KBM-7 (cell line): ENCODE measurements around the gene KLHL21.

Experiments used
- DNase-seq: peaks from one replicate; pipeline ENCODE4 v3.0.0-alpha.2; 2015
- in situ Hi-C: fragments of 300-500 bp; cut with MboI; formaldehyde crosslinking; loops from 2 replicates; pipeline ENCODE4 v1.14.3; 2020; ENCODE audit warnings: low sequenced_read_pairs, low pct_unique_long_range_greater_than_20kb, mixed read lengths

KLHL21 gene

DNA sequence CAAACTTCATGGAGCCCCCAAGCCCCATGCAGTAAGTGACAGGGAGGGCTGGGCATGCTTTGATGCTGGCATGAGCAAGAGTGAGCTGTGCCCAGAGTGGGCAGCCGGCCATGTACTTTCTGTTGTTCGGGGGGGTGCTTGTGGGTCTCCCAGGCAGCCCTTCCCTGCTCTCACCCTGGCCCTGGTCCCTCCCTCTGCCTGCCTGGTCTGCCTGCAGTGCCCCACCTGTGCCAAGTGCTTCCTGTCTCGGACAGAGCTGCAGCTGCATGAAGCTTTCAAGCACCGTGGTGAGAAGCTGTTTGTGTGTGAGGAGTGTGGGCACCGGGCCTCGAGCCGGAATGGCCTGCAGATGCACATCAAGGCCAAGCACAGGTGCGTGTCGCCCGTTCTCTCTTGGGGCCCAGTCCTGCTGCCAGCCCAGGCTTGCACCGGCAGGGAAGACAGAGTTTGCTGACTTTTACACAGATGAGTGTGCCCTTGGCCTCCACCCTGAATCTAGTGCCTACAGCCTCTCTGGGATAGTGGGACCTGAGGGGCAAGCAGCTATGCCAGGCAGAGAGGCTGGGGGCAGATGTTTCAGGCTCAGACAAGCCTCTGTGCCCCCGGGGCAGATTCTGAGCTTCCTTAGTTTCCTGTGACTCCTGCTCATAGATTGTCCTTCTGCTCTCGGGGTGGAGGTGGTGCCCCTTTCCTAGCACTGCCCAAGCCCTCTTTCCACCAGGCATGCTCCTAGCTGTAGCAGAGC lies 15.2 kb downstream of the KLHL21 start:
- in situ Hi-C loops: no loop called here
- DNase-seq: no peak

DNA sequence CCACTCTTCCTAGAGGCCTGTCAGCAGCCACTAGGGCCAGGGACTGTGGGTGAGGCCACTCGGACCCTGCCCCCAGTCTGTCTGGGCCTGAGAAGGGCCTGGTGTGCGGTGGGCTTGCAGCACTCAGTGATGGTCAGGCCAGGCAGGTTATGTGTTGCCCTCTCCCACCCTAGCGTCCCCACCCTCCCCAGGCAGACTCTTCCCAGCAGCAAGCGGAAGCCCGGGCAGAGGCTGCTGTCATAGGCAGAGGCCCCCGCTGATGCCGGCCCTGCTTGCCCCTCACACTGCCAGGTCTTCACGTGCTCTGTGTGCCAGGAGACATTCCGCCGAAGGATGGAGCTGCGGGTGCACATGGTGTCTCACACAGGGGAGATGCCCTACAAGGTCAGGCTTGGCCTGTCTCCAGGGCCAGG lies 16.3 kb downstream of the KLHL21 start:
- no peak for DNase-seq
- in situ Hi-C loops: no loop called here

DNA sequence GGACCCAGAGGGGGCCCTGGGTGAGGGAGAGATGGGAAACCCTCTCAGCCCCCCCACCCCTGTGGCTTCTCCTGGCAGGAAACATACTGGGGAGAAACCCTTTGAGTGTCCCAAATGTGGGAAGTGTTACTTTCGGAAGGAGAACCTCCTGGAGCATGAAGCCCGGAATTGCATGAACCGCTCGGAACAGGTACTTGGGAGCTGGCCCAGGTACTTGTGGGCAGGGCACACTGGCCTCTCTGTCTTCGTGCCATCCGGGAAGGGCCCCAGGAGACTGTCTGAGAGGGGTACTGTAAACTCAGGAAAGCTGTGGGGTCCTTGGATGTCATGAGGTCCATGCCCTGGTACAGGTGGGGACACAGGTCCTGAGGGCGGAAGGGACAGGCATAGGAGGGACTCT lies 16.8 kb downstream of the KLHL21 start:
- in situ Hi-C loops: no loop called here
- DNase-seq: no peak

DNA sequence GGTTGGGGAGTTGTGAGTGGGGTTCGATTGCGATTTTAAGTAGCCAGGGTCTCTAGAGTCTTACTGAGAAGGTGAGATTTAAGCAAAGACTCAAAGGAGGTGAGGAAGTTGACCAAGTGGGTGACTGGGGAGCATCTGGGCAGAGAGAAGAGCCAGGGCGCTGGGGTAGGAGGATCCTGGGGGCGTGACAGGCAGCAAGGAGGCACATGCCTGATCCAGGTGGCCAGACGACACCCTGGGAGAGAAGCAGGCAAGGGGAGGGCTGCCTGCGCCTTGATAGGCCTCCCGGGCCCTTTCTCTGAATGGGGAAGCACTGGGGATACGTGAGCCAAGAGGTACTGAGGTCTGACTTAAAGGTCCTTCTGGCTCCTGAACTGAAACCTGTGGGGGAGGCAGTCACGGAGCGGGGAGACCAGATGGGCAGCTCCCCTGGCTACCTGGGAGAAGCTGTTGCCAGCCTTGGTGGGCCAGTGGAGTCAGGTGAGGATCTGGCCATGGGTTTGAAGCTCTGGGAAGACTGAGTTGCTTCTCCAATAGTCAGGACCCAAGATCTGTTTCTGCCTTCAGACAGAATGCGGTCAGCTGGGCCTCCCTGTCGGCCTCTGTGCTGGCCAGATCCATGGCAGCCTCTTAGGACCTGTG lies 17.5 kb downstream of the KLHL21 start:
- no peak for DNase-seq
- in situ Hi-C loops: no loop called here

- DNase-seq: no peak
- in situ Hi-C loops: no loop called here
These were observed 18.3 kb downstream of the KLHL21 start for GRCh38 chr1:6584126-6585080.

DNA sequence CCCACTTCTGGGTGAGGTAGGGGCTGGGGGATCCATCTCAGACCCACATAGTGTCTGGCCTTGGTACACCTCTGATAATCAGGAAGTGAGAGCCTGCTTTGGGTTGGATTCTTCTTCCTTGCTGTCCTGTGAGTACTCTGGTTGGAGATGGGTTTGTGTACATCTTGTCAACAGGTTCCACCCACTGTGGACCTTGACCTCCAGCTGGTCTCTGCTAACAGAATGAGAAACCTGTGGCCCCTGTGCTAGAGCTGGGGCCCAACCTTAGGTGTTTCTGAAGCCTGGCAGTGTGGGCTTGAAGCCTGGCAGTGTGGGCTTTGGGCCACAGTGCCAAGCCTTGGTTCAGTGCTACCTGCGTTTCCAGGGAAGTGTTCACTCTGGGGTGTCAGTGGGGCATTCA lies 20.3 kb downstream of the KLHL21 start:
- in situ Hi-C loops: no loop called here
- no peak for DNase-seq

DNA sequence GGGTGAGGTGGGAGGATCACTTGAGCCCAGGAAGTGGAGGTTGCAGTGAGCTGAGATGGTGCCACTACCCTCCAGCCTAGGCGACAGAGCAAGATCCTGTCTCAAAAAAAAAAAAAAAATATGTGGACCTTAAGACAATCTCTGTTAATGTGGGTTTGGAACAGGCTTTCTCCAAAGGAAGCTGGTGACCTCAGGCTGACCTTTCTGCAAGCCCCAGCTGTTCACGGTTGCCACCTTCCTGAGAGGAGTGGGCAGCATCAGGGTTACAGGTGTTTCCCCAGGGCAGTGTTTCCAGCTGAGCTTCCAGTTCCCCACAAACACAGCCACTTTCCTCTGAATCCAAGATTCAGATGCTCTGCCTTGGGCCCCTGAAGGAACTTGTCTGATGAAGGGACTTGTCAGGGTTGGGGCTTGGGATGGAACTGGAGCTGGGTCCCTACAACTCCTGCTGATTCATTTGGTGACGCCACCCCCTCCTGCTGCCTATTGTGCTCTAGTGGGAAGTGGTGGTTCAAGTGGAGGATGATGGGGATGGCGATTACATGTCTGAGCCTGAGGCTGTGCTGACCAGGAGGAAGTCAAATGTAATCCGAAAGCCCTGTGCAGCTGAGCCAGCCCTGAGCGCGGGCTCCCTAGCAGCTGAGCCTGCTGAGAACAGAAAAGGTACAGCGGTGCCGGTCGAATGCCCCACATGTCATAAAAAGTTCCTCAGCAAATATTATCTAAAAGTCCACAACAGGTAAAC lies 20.9 kb downstream of the KLHL21 start:
- peak; percentile 77 for DNase-seq
- in situ Hi-C loops: no loop called here

GRCh38 chr1:6580593-6581409 lies 21.9 kb downstream of the KLHL21 start:
- peak; percentile 73 for DNase-seq
- in situ Hi-C loops: no loop called here

- in situ Hi-C loops: no loop called here
- peak; percentile 60 for DNase-seq
These were observed 22.5 kb downstream of the KLHL21 start for GRCh38 chr1:6580119-6580592.

- DNase-seq: peak; percentile 96
- in situ Hi-C loops: no loop called here
These were observed 23.1 kb downstream of the KLHL21 start, which contains the start of gene ZBTB48 for GRCh38 chr1:6579374-6580118. ZBTB48 (plus strand) TSS chr1:6579994; CDS start chr1:6580610, 616 bp downstream.

DNA sequence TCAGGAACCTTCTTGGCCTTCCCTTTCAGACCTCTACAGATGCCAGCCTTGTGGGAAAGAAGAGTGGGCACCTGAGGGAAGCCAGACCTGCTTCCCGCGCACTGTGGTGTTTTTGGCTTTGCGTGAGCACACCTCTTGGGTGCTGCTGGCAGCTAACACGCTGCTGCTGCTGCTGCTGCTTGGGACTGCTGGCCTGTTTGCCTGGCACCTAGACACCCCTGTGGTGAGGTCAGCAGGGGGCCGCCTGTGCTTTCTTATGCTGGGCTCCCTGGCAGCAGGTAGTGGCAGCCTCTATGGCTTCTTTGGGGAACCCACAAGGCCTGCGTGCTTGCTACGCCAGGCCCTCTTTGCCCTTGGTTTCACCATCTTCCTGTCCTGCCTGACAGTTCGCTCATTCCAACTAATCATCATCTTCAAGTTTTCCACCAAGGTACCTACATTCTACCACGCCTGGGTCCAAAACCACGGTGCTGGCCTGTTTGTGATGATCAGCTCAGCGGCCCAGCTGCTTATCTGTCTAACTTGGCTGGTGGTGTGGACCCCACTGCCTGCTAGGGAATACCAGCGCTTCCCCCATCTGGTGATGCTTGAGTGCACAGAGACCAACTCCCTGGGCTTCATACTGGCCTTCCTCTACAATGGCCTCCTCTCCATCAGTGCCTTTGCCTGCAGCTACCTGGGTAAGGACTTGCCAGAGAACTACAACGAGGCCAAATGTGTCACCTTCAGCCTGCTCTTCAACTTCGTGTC lies 23.9 kb downstream of the KLHL21 start:
- no peak for DNase-seq
- in situ Hi-C loops: no loop called here

GRCh38 chr1:6577831-6578525 lies 24.7 kb downstream of the KLHL21 start:
- in situ Hi-C loops: no loop called here
- no peak for DNase-seq

GRCh38 chr1:6574818-6575217 lies 27.9 kb downstream of the KLHL21 start:
- in situ Hi-C loops: no loop called here
- no peak for DNase-seq

DNA sequence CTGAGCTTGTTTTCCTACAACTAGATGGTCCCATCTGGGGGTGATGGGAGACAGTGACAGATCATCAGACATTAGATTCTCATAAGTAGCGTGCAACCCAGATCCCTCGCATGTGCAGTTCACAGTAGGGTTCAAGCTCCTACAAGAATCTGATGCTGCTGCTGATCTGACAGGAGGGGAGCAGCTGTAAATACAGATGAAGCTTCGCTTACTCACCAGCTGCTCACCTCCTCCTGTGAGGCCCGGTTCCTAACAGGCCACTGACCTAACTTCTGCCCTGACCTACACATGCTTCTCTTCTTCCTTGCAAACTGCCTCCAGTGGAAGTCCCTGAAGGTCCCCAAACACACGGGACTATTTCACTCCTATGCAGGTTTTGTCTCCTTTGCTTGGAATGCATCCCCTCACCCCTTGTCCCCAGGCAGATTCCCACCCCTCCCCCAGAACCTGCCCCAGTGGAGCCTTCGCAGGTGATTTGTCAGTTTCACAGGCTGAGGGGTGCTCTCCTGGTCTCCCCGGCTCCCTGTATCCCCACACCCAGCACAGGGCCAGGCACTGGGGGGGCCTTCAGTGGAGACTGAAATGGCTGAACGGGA lies 28.5 kb downstream of the KLHL21 start:
- DNase-seq: no peak
- in situ Hi-C loops: no loop called here

GRCh38 chr1:6572653-6573383 lies 29.9 kb downstream of the KLHL21 start:
- in situ Hi-C loops: no loop called here
- no peak for DNase-seq
